ENCODE data around the gene PROM1. TPM values are rescaled to one million over a fixed set of nuclear protein-coding genes. Genes with fewer than 3 reads are reported as not detected.

PROM1 gene
- total RNA-seq, 1 donor from 2014 or later = 2.9 TPM

GRCh38 chr4:15968551-15969300 is 115.1 kb downstream of the PROM1 start:
- Histone ChIP-seq H3K27ac (replicated peaks) (no peak overlapping the region), H3K36me3 (peaks cover 5% of the 10 kb centered on the region), H3K9me3 (replicated peaks) (peaks cover 6% of the 10 kb centered on the region), H3K4me1 (no peaks in the 10 kb centered on the region), H3K27me3 (ENCODE audit: low read depth) (no peaks in the 10 kb centered on the region), H3K4me3 (no peak overlapping the region)
- intact Hi-C loops (cut with micrococcal nuclease) = no loop called here
- no peak for DNase-seq
- TF ChIP-seq CTCF (IDR thresholded peaks at IDR 0.05; ENCODE audit: borderline replicate concordance) = no peak

GRCh38 chr4:15965325-15965724 is 118.5 kb downstream of the PROM1 start:
- intact Hi-C loops (cut with micrococcal nuclease) = no loop called here
- Histone ChIP-seq H3K27ac (replicated peaks) (no peak overlapping the region), H3K4me3 (no peak overlapping the region), H3K4me1 (peaks cover 8% of the 10 kb centered on the region), H3K27me3 (ENCODE audit: low read depth) (no peaks in the 10 kb centered on the region), H3K36me3 (peaks cover 5% of the 10 kb centered on the region), H3K9me3 (replicated peaks) (peaks cover 6% of the 10 kb centered on the region)
- TF ChIP-seq CTCF (IDR thresholded peaks at IDR 0.05; ENCODE audit: borderline replicate concordance) = no peak
- DNase-seq = no peak

- H3K36me3 ChIP-seq = peaks cover 5% of the 10 kb centered on the region
- intact Hi-C loops (cut with micrococcal nuclease) = no loop called here
- H3K4me3 ChIP-seq = no peak overlapping the region
- TF ChIP-seq CTCF (IDR thresholded peaks at IDR 0.05; ENCODE audit: borderline replicate concordance) = no peak
- peaks cover 8% of the 10 kb centered on the region for H3K4me1 ChIP-seq
- no peak for DNase-seq
- H3K27ac ChIP-seq (replicated peaks) = no peak overlapping the region
- no peaks in the 10 kb centered on the region for H3K27me3 ChIP-seq (ENCODE audit: low read depth)
- peaks cover 6% of the 10 kb centered on the region for H3K9me3 ChIP-seq (replicated peaks)
Observed at GRCh38 chr4:15964159-15964558, 119.7 kb downstream of the PROM1 start.

GRCh38 chr4:15963576-15963975 is 120.2 kb downstream of the PROM1 start:
- peaks cover 8% of the 10 kb centered on the region for H3K4me1 ChIP-seq
- no peak overlapping the region for H3K27ac ChIP-seq (replicated peaks)
- H3K36me3 ChIP-seq = peaks cover under 1% of the 10 kb centered on the region
- no peak for DNase-seq
- intact Hi-C loops (cut with micrococcal nuclease) = no loop called here
- H3K27me3 ChIP-seq (ENCODE audit: low read depth) = no peaks in the 10 kb centered on the region
- H3K4me3 ChIP-seq = no peak overlapping the region
- H3K9me3 ChIP-seq (replicated peaks) = peaks cover 6% of the 10 kb centered on the region
- no peak for TF ChIP-seq CTCF (IDR thresholded peaks at IDR 0.05; ENCODE audit: borderline replicate concordance)

- peaks cover 2% of the 10 kb centered on the region for H3K27me3 ChIP-seq (ENCODE audit: low read depth)
- H3K4me1 ChIP-seq = peaks cover 8% of the 10 kb centered on the region
- no peak within 1 kb of the TSS for H3K4me3 ChIP-seq
- H3K27ac ChIP-seq (replicated peaks) = no peak within 1 kb of the TSS
- no peaks in the 10 kb centered on the region for H3K36me3 ChIP-seq
- peaks cover 6% of the 10 kb centered on the region for H3K9me3 ChIP-seq (replicated peaks)
- intact Hi-C loops (cut with micrococcal nuclease) = no loop called here
- peak; percentile 57 for TF ChIP-seq CTCF (IDR thresholded peaks at IDR 0.05; ENCODE audit: borderline replicate concordance)
- DNase-seq = peak; percentile 39
Observed at GRCh38 chr4:15963001-15963451, 120.8 kb downstream of the PROM1 start, which contains the start of gene FGFBP2. FGFBP2 (minus strand) TSS chr4:15963175; CDS start chr4:15963129, 46 bp downstream.

Data from left ventricle myocardium inferior (tissue), 1 donor.